NCI-H2171 treated with DMSO at 0.1 percent for 48 hours (cell line): ENCODE data around the gene MOB1A.
"Not testable (repeated sequence)": the region's sequence is repeated elsewhere in the genome, so short reads cannot be mapped to it uniquely, and the experiment has no call there.

Source experiments
- DNase-seq: peaks from one replicate; lab custom pipeline; 2025; lab: John Stamatoyannopoulos, UW

The MOB1A gene

DNA sequence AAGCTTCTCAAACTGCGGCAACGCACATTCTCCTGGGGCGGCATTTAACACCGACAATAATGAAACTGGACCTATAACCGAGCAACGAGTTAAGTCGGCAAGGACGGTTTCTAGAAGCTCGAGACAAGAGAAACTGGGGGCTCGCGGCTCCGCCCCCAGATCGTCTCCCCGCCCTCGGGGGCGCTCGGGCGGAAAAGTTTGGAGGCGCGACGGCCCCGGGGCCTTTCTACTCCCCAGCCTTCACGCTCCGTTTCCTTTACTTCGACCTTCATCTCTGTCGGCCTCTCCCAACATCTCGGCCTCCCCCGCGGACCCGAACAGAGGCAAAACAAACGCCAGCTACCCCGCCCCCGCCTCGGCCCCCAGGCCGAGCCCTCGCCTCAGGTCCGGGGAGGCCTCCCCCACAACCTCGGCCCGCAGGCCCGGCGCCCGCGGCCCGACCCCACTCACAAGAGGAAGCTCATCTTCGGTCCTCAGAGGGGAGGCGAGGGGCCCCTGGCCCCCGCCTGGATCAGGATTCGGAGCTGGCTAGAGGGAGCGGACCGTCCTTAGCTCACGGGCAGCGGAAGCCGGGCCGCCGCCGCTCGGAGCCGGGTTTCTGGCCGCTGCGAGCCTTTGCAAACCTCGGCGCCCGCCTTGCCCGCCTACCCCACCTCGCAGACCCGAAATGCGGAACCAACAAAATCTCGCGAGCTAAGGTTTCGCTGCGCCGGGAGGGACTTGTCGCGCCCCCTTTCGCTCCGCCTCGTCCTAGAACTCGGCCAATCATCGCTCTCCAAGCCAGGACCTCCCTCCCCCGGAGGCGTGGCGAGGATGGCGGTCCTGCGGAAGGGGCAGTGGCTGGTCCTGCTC lies at the start of gene MOB1A:
MOB1A (minus strand) TSS at position 669 of the 852 bp plus-strand sequence; CDS start at position 464, 205 bp downstream.
- peak; percentile 99 for DNase-seq

DNA sequence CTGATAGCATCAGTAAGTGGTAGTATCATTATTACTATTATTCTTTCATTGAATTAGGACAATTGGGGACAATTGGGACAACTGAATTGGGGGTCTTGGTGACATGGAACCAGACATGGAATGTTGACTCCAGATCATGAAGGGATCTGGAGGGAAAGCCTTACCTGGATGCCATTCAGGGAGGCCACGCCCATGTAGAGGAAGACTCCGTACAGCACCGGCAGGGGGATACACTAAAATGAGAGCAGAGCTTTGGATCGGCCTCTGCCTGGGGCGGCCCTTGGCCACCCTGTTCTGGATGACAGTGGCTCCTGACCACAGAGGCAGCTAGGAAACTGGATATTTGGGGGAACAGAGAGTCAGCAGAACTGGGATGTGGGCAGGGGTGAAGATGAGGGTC lies 49.0 kb upstream of the MOB1A start:
- no peak for DNase-seq

GRCh38 chr2:74226648-74227213 lies 48.1 kb upstream of the MOB1A start:
- peak; percentile 50 for DNase-seq

DNA sequence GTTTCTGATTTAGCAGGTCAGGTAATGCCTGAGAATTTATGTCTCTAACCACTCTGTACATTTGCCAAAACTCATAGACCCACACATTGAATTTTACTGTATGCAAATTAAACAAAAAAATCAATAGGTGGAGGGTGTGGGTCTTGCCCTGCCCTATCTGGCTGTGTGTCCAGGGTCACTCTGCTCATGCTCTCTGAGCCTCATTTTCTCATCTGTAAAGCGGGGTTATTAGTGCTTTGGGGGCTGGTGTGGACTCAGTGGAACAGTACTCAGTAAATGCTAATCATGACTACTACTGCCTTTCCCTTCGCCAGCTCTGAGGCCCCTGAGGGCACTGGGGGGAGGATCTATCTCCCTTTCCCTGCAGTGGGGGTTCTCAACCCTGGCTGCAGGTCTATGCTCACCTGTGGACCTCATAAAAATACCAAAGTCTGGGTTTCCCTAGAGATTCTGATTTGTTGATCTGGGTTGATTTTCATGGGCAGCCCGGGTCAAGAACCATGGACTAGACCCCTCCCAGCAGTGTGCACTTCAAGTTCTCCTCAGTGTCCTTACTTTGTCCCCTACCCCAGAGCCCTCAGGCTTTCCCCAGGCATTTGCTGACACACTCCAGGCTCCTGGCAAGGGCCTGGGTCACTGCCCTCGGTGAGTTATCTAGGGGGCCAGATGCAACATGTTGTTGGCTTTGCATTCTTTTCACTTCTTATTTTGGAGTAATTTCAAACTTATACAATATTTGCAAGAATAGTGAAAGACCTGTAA lies 47.2 kb upstream of the MOB1A start:
- no peak for DNase-seq

- DNase-seq, result no peak
These were observed 45.5 kb upstream of the MOB1A start for GRCh38 chr2:74223941-74224770.

GRCh38 chr2:74222300-74222650 lies 43.6 kb upstream of the MOB1A start:
- DNase-seq, result no peak

GRCh38 chr2:74221604-74222299 lies 43.1 kb upstream of the MOB1A start:
- no peak for DNase-seq

- DNase-seq, result no peak
These were observed 42.4 kb upstream of the MOB1A start for GRCh38 chr2:74221091-74221490.

DNA sequence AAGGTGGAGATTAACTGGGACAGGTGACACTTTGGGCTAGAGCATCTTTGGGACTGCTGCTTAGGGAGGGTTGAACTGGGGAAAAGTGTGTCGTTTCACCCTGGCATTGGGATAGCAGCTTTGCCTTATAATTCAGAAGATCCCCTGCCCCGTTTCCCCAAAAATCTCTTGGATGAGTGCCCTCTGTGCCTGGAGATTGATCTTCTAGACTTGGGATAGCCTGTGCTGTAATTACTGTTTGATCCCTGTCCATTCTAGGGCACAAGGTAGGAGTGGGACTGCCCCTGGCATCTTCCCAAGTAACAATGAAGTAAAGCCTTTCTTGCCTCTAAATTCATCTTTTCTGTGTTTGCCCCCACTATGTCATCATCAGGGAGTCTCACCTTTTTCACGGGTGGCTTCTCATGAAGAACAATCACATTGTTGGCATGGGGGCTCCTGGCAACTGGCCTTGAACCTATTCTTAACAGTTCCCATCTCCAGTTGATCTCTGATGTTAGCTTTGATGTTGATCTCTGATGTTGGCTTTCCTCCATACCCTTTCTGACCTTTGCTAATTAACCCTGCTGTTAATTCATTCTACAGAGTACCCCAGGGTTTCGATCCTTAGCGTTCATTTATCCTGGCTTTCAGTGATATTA lies 41.3 kb upstream of the MOB1A start:
- no peak for DNase-seq

GRCh38 chr2:74216642-74217041 lies 38.0 kb upstream of the MOB1A start:
- DNase-seq, result no peak

- DNase-seq, result not testable (repeated sequence)
These were observed 37.1 kb upstream of the MOB1A start for GRCh38 chr2:74215771-74216170.

GRCh38 chr2:74212702-74213410 lies 34.2 kb upstream of the MOB1A start:
- no peak for DNase-seq

DNA sequence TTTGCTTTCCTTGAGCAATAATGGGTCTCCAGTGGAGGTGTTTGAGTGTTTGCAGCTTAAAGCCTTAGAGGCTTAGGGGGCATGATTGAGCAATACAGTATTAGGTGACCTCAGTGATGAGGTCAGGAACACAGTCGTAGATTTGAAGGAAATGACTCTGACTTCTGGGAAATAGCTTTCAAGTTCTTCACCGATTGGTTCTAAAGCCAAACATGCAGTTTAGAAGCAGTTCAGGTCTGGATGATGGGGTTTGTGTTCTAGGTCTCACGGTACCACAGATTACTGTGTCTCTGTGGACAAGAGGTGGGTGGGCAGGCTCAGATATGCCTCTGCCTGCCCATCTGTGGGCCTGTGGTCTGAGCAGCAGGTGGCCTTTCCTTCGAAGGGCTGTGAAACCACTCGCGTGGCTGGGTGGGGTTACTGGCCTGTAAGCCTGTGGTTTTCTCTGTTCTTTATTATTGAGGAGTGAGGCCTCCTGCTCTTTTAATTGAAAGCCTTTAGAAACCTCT lies 27.6 kb upstream of the MOB1A start:
- DNase-seq, result no peak

GRCh38 chr2:74205596-74205995 lies 26.9 kb upstream of the MOB1A start:
- DNase-seq, result no peak

- no peak for DNase-seq
These were observed 26.4 kb upstream of the MOB1A start for GRCh38 chr2:74205113-74205512.

DNA sequence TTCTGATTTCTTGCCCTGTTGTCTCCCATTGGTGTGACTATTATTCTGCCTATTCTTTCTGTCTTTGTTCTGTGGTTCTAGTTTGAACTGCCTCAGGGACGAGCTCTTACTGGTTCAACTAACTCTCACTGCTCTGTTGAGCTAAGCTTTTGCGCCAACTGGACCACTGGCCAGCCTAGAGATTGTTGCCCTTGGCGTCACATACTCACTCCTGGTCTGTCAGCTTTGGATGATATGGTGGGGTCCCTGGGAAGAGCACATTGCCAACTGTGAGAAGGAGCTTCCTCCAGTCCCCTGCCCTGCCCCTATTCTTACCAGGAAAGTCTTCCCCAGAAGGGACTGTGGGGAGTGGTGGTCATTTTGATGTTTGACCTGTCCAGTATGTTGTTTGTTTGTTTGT lies 25.8 kb upstream of the MOB1A start:
- DNase-seq, result no peak

GRCh38 chr2:74201596-74201995 lies 22.9 kb upstream of the MOB1A start:
- no peak for DNase-seq

DNA sequence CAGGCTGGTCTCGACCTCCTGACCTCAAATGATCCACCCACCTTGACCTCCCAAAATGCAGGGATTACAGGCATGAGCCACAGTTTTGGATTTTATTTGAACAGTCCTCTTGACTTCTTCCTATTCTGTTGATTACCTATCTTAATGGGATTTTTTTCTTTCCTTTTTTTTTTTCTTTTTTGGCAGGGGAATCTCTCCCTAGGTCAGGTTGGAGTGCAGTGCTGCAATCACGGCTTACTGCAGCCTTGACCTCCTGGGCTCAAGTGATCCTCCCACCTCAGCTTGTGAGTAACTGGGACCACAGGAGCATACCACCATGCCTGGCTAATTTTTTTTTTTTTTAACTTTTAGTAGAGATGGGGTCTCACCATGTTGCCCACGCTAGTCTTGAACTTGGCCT lies 22.5 kb upstream of the MOB1A start:
- no peak for DNase-seq

DNA sequence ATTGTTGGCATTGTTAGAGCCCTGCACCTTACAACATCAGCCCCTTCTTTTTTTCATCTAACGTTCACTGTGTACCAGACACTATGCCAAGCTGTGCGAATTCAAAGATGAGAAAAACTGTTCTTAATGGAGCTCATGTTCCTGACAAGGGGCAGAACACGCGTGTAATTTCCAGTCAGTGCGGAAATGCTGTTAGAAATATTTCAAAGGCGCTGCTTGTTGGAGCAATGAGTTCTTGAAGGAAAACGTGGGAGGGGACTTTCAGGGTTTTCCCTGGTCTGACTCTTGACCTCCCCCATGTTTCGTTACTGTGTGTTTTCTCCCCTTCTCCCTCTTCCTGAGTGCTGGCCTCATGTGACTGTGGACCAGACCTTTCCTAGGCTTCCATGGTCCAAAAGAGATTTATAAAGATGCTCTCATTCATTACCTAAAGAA lies 21.2 kb upstream of the MOB1A start:
- no peak for DNase-seq

DNA sequence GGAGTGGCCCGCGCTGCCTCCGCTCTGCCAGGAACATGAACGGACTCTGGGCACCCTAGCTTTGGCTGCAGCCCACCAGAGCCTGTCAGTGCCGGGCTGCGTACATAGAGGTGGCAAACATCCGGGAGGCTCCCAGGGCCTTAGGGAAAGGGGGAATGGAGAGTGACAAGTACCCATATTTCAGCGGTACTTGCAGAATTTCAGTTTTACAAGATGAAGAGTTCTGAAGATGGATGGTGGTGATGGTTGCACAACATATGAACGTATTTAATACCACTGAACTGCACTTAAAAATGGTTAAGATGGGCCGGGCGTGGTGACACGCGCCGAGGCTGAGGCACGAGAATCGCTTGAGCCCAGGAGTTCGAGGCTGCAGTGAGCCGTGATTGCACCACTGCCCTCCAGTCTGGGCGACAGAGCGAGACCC lies 20.6 kb upstream of the MOB1A start:
- DNase-seq, result no peak
